BE2C (cell line): ENCODE results near the gene SPIRE1.
"Not testable (repeated sequence)": the region's sequence is repeated elsewhere in the genome, so short reads cannot be mapped to it uniquely, and the experiment has no call there.

Experiments used
- DNase-seq: peaks from one replicate; pipeline ENCODE4 v3.0.0-alpha.2; 2020
- H3K27me3 ChIP-seq: fragments of 250-450 bp; sonication (Bioruptor Pico); 2 replicates; pipeline ENCODE4 v1.5.1; 2020; ENCODE audit warnings: mild to moderate bottlenecking
- H3K36me3 ChIP-seq: fragments of 250-450 bp; sonication (Bioruptor Pico); 2 replicates; pipeline ENCODE4 v1.5.1; 2020; ENCODE audit warnings: mild to moderate bottlenecking
- H3K4me1 ChIP-seq: fragments of 250-450 bp; sonication (Bioruptor Pico); 2 replicates; pipeline ENCODE4 v1.5.1; 2020
- H3K4me3 ChIP-seq: 2 replicates; pipeline ENCODE4 v1.5.1; 2011; ENCODE audit warnings: low read depth, low read length
- H3K9me3 ChIP-seq: fragments of 250-450 bp; sonication (Bioruptor Pico); 2 replicates; pipeline ENCODE4 v1.5.1; 2020
- CTCF ChIP-seq: IDR thresholded peaks from 2 replicates; pipeline ENCODE4 v1.5.1; 2012; ENCODE audit warnings: mild to moderate bottlenecking, low read depth, low read length

Gene SPIRE1

GRCh38 chr18:12571630-12572029 is 86.3 kb downstream of the SPIRE1 start:
- no peak for DNase-seq

GRCh38 chr18:12569791-12570190 is 88.1 kb downstream of the SPIRE1 start:
- Histone ChIP-seq H3K4me1 (no peaks in the 10 kb centered on the region), H3K9me3 (no peaks in the 10 kb centered on the region), H3K36me3 (no peaks in the 10 kb centered on the region), H3K27me3 (no peaks in the 10 kb centered on the region), H3K4me3 (no peak overlapping the region)
- no peak for DNase-seq
- no peak for TF ChIP-seq CTCF

More at GRCh38 chr18:12571630-12572029, 86.3 kb downstream of the SPIRE1 start:
- Histone ChIP-seq H3K27me3 (no peaks in the 10 kb centered on the region), H3K36me3 (no peaks in the 10 kb centered on the region), H3K4me3 (no peak overlapping the region), H3K4me1 (no peaks in the 10 kb centered on the region), H3K9me3 (no peaks in the 10 kb centered on the region)
- no peak for TF ChIP-seq CTCF

GRCh38 chr18:12567849-12568248 is 90.1 kb downstream of the SPIRE1 start:
- no peaks in the 10 kb centered on the region for H3K27me3 ChIP-seq
- no peaks in the 10 kb centered on the region for H3K4me1 ChIP-seq
- DNase-seq, result no peak
- no peak overlapping the region for H3K4me3 ChIP-seq
- H3K36me3 ChIP-seq, result no peaks in the 10 kb centered on the region
- TF ChIP-seq CTCF, result no peak
- H3K9me3 ChIP-seq, result no peaks in the 10 kb centered on the region

- no peak for DNase-seq
- no peaks in the 10 kb centered on the region for H3K9me3 ChIP-seq
- TF ChIP-seq CTCF, result no peak
- no peaks in the 10 kb centered on the region for H3K27me3 ChIP-seq
- H3K36me3 ChIP-seq, result no peaks in the 10 kb centered on the region
- no peaks in the 10 kb centered on the region for H3K4me1 ChIP-seq
- no peak overlapping the region for H3K4me3 ChIP-seq
Observed at GRCh38 chr18:12564861-12565260, 93.0 kb downstream of the SPIRE1 start.

GRCh38 chr18:12564378-12564777 is 93.5 kb downstream of the SPIRE1 start:
- H3K9me3 ChIP-seq, result no peaks in the 10 kb centered on the region
- H3K36me3 ChIP-seq, result no peaks in the 10 kb centered on the region
- no peak overlapping the region for H3K4me3 ChIP-seq
- no peaks in the 10 kb centered on the region for H3K27me3 ChIP-seq
- H3K4me1 ChIP-seq, result no peaks in the 10 kb centered on the region
- no peak for DNase-seq
- TF ChIP-seq CTCF, result no peak

- not testable (repeated sequence) for DNase-seq, H3K4me1 ChIP-seq, H3K36me3 ChIP-seq, H3K27me3 ChIP-seq, H3K9me3 ChIP-seq, H3K4me3 ChIP-seq
Observed at GRCh38 chr18:12560600-12560999, 97.3 kb downstream of the SPIRE1 start.

GRCh38 chr18:12559319-12559718 is 98.6 kb downstream of the SPIRE1 start:
- Histone ChIP-seq H3K4me1 (no peaks in the 10 kb centered on the region), H3K36me3 (no peaks in the 10 kb centered on the region), H3K4me3 (no peak overlapping the region), H3K9me3 (no peaks in the 10 kb centered on the region), H3K27me3 (no peaks in the 10 kb centered on the region)
- no peak for TF ChIP-seq CTCF
- DNase-seq, result no peak
